Vagina (tissue), 2 donors: ENCODE data around the gene CYB561.

Source experiments
- POLR2A ChIP-seq, 2 donors: fragments of 450-650 bp; IDR thresholded peaks; one replicate each; pipeline ENCODE4 v1.6.1; 2017; ENCODE audit warnings: antibody characterized with exemption in 2 of 2, mild to moderate bottlenecking in 2 of 2, moderate library complexity in 2 of 2
- POLR2AphosphoS5 ChIP-seq, 2 donors: sonication (generic); formaldehyde crosslinking; IDR thresholded peaks; one replicate each; pipeline ENCODE4 v1.9.0; 2017; ENCODE audit warnings: antibody characterized with exemption in 2 of 2, mild to moderate bottlenecking in 2 of 2, low read depth in 1 of 2; ENCODE audit not compliant: insufficient read depth in 1 of 2
- TF ChIP-seq, protein P1 (sequence below), 3 experiments: fragments of 450-650 bp in 2 of 3; fragments of 200-600 bp in 1 of 3; sonication (generic) in 1 of 3; IDR thresholded peaks; one replicate each; pipeline ENCODE4 v1.5.1; 2017 to 2019; ENCODE audit warnings: antibody characterized with exemption in 3 of 3, mild to moderate bottlenecking in 2 of 3, moderate library complexity in 2 of 3

- TF ChIP-seq POLR2A (IDR thresholded peaks at IDR 0.05) (no peak), POLR2AphosphoS5 (IDR thresholded peaks at IDR 0.05; ENCODE audit: insufficient read depth in 1 of 2, low read depth in 1 of 2) (no peak)
- TF ChIP-seq, protein P1, sequence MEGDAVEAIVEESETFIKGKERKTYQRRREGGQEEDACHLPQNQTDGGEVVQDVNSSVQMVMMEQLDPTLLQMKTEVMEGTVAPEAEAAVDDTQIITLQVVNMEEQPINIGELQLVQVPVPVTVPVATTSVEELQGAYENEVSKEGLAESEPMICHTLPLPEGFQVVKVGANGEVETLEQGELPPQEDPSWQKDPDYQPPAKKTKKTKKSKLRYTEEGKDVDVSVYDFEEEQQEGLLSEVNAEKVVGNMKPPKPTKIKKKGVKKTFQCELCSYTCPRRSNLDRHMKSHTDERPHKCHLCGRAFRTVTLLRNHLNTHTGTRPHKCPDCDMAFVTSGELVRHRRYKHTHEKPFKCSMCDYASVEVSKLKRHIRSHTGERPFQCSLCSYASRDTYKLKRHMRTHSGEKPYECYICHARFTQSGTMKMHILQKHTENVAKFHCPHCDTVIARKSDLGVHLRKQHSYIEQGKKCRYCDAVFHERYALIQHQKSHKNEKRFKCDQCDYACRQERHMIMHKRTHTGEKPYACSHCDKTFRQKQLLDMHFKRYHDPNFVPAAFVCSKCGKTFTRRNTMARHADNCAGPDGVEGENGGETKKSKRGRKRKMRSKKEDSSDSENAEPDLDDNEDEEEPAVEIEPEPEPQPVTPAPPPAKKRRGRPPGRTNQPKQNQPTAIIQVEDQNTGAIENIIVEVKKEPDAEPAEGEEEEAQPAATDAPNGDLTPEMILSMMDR (IDR thresholded peaks at IDR 0.05): peak; percentile 94 to 97 (median 95)
These were observed 20.6 kb downstream of the CYB561 start for GRCh38 chr17:63425483-63425882.
